Mesodermal cell (in vitro differentiated cells): ENCODE measurements around the gene PTPRN2.
"Not testable (repeated sequence)": the region's sequence is repeated elsewhere in the genome, so short reads cannot be mapped to it uniquely, and the experiment has no call there.

Experiments used
- H3K27ac ChIP-seq: 2 replicates; pipeline ENCODE4 v1.7.0; 2013; ENCODE audit warnings: mild to moderate bottlenecking, low read depth, low read length, moderate library complexity; ENCODE audit not compliant: severe bottlenecking
- H3K36me3 ChIP-seq: 2 replicates; pipeline ENCODE4 v1.7.1; 2013; ENCODE audit warnings: mild to moderate bottlenecking, low read length, moderate library complexity; ENCODE audit not compliant: control insufficient read depth, insufficient read depth
- H3K4me1 ChIP-seq: one replicate; pipeline ENCODE4 v1.7.1; 2013; ENCODE audit warnings: mild to moderate bottlenecking, low read length; ENCODE audit not compliant: insufficient read depth, control insufficient read depth, poor library complexity, severe bottlenecking
- H3K4me3 ChIP-seq: 2 replicates; pipeline ENCODE4 v1.7.0; 2013; ENCODE audit warnings: low read length, control low read depth, mild to moderate bottlenecking; ENCODE audit not compliant: insufficient read depth, poor library complexity, severe bottlenecking; ENCODE audit errors: extremely low read depth
- H3K9me3 ChIP-seq: 2 replicates; pipeline ENCODE4 v1.7.1; 2013; ENCODE audit warnings: mild to moderate bottlenecking, low read length, moderate library complexity; ENCODE audit not compliant: control insufficient read depth
- WGBS, 2 experiments: methylation state at CpG; one replicate each; pipeline ENCODE4 v1.1.5; 2013; ENCODE audit warnings: missing lambda C conversion rate in 2 of 2; ENCODE audit not compliant: insufficient coverage in 2 of 2; 5-methylcytosine and 5-hydroxymethylcytosine counted together

PTPRN2 gene

DNA sequence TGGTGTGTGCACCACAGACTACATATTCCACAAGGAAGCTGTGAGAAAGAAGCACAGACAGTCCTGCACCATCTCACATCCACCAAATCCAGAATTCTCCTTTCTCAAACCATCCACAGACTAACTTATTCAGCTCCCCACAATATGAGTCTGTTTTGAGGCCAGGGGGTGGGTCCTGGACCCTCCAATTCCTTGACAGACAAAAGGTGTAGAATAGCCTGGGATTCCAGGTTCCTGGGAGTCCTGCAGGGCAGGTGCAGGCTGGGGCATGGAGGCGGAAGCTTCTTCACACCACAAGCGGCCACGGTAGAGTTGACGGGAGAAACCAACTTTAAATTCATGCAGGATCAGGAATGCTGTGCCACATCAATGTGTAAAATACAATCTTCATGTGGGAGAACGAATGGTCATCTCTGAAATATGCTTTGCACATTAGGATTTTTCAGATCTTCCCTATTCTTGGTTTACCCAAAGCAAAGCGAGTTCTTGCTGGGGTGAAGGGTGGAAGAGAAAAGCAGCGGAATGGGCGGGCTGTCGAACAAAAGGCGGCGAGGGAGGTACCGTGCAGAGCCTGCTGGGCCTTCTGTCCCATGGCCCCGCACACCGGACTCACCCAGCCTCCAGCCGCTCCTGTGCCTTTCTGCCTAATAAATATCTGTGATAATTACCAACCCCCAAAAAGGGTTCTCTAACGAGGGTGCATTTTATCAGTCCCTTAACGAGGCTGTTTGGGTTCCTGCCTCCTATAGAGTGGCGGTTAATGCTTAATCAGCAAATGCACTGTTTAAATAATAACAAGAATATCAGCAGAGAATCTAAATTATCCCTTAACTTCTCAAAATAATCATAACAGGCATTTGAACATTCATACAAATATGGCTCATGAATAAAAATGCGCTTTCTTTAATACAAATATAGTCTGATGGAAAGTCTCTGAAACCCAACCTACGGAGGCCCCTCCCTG lies 736.9 kb downstream of the PTPRN2 start:
- H3K36me3 ChIP-seq, result no peaks in the 10 kb centered on the region
- H3K4me3 ChIP-seq, result no peak overlapping the region
- 74 to 85% methylated on average over 12 to 14 of the region's 20 CpGs for WGBS, 2 experiments
- no peaks in the 10 kb centered on the region for H3K4me1 ChIP-seq
- H3K27ac ChIP-seq, result no peak overlapping the region
- H3K9me3 ChIP-seq, result peaks cover 66% of the 10 kb centered on the region

DNA sequence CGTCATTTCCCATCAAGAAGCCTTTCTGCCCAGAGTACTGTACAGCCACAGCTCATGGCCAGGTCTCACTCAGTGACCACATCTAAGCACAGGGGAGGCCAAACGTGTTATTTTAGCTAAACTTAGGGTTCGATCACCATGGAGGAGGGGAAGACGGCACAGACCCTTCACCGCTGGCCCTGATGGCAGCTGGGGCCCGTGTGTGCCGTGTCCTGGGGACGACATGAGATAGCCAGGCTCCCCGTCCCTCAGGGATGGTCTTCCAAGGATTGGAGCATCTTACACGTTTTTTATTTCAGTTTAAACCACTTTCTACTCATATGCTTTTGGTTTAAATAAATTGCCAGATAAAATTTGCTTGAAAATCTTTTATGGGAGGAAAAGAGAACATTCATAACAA lies 737.9 kb downstream of the PTPRN2 start:
- H3K9me3 ChIP-seq, result peaks cover 66% of the 10 kb centered on the region
- WGBS, 2 experiments, result 65 to 72% methylated on average over 4 to 9 of the region's 10 CpGs

DNA sequence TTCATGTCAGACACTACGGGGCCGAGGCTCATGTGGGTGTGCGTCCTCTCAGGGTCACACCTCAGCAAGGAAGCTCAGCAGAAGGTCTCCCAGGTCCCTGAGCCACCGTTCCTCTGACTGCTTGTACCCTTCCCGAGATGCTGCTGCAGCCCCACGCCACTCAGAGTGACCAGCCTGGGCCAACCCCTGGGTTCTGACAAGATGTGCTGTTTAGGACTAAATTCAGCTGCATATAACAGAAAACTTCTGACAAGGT lies 738.4 kb downstream of the PTPRN2 start:
- no peak overlapping the region for H3K4me3 ChIP-seq
- 63 to 79% methylated on average over 6 of the region's 6 CpGs for WGBS, 2 experiments
- no peaks in the 10 kb centered on the region for H3K4me1 ChIP-seq
- H3K36me3 ChIP-seq, result no peaks in the 10 kb centered on the region
- H3K9me3 ChIP-seq, result peaks cover 61% of the 10 kb centered on the region
- no peak overlapping the region for H3K27ac ChIP-seq

More for the DNA sequence above, 737.9 kb downstream of the PTPRN2 start:
- Histone ChIP-seq H3K27ac (no peak overlapping the region), H3K36me3 (no peaks in the 10 kb centered on the region), H3K4me1 (no peaks in the 10 kb centered on the region), H3K4me3 (no peak overlapping the region)

GRCh38 chr7:157848508-157849340 lies 738.9 kb downstream of the PTPRN2 start:
- Histone ChIP-seq H3K4me3 (no peak overlapping the region), H3K4me1 (no peaks in the 10 kb centered on the region), H3K9me3 (peaks cover 59% of the 10 kb centered on the region), H3K36me3 (no peaks in the 10 kb centered on the region), H3K27ac (no peak overlapping the region)
- 79 to 80% methylated on average over 30 to 31 of the region's 32 CpGs for WGBS, 2 experiments

- not testable (repeated sequence) for H3K27ac ChIP-seq, H3K36me3 ChIP-seq, H3K4me3 ChIP-seq, H3K4me1 ChIP-seq
- H3K9me3 ChIP-seq, result peaks cover 60% of the 10 kb centered on the region
- 68 to 70% methylated on average over 4 to 8 of the region's 14 CpGs for WGBS, 2 experiments
Observed at GRCh38 chr7:157847756-157848487, 739.7 kb downstream of the PTPRN2 start.

GRCh38 chr7:157846746-157847145 lies 740.9 kb downstream of the PTPRN2 start:
- peaks cover 68% of the 10 kb centered on the region for H3K9me3 ChIP-seq
- H3K27ac ChIP-seq, H3K36me3 ChIP-seq, H3K4me1 ChIP-seq, H3K4me3 ChIP-seq: not testable (repeated sequence)
- WGBS, 2 experiments, result 73 to 75% methylated on average over 6 to 7 of the region's 12 CpGs

DNA sequence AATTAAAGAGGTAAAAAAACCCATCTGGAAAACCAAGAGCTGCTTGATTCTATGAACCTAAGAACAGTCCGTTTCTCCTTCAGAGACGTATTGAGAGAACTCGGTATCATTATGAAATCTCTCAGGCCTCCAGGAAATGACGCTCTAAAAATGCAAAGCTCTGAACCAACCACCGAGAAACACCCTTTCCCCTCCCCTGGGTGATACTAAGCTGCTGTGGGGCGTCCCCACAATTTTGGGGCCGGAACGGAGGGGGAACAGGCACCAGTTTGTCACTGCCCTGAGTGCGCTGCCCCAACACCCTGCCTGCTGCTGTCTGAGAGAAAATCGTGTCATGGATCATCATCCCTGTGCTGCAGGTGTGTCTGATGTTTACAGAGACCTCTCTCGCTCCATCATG lies 741.4 kb downstream of the PTPRN2 start:
- Histone ChIP-seq H3K27ac (no peak overlapping the region), H3K4me1 (no peaks in the 10 kb centered on the region), H3K9me3 (peaks cover 68% of the 10 kb centered on the region), H3K4me3 (no peak overlapping the region), H3K36me3 (no peaks in the 10 kb centered on the region)
- WGBS, 2 experiments, result 75 to 78% methylated on average over 10 of the region's 11 CpGs

DNA sequence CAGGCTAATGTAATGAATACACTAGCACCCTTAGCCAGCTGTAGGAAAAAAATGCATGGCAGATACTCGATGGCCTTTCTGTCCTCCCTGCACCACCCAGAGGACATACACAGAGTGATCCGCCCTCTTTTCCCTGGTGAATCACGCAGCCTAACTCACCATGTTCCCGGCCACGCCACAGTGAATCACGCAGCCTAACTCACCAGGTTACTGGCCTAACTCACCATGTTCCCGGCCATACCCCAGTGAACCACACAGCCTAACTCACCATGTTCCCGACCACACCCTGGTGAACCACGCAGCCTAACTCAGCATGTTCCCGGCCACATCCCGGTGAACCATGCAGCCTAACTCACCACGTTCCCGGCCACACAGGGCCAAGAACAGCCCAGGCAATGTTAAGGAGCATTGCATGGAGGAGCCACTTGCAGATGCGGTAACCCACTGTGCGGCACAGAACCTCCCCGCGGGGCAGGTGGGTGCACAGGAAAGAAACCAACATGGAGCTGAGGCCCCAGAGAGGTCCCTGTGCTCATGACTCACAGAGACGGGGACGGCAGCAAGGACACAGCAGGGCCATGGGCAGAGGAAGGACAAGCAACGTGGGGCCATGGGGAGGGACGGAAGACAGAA lies 742.3 kb downstream of the PTPRN2 start:
- Histone ChIP-seq H3K4me3 (no peak overlapping the region), H3K4me1 (no peaks in the 10 kb centered on the region), H3K27ac (no peak overlapping the region), H3K9me3 (peaks cover 69% of the 10 kb centered on the region), H3K36me3 (no peaks in the 10 kb centered on the region)
- 84 to 89% methylated on average over 13 to 17 of the region's 21 CpGs for WGBS, 2 experiments

GRCh38 chr7:157844611-157845010 lies 743.0 kb downstream of the PTPRN2 start:
- WGBS, 2 experiments, result 79 to 89% methylated on average over 12 to 16 of the region's 17 CpGs
- Histone ChIP-seq H3K9me3 (peaks cover 70% of the 10 kb centered on the region), H3K4me3 (no peak overlapping the region), H3K27ac (no peak overlapping the region), H3K4me1 (no peaks in the 10 kb centered on the region), H3K36me3 (no peaks in the 10 kb centered on the region)

- no peaks in the 10 kb centered on the region for H3K36me3 ChIP-seq
- H3K9me3 ChIP-seq, result peaks cover 69% of the 10 kb centered on the region
- 62 to 67% methylated on average over 7 of the region's 9 CpGs for whole genome bisulfite sequencing, 2 experiments
- no peak overlapping the region for H3K4me3 ChIP-seq
- no peaks in the 10 kb centered on the region for H3K4me1 ChIP-seq
- H3K27ac ChIP-seq, result no peak overlapping the region
Observed at GRCh38 chr7:157844141-157844540, 743.5 kb downstream of the PTPRN2 start.
